Measurements from ENCODE around the gene DOCK9.

Gene DOCK9

DNA sequence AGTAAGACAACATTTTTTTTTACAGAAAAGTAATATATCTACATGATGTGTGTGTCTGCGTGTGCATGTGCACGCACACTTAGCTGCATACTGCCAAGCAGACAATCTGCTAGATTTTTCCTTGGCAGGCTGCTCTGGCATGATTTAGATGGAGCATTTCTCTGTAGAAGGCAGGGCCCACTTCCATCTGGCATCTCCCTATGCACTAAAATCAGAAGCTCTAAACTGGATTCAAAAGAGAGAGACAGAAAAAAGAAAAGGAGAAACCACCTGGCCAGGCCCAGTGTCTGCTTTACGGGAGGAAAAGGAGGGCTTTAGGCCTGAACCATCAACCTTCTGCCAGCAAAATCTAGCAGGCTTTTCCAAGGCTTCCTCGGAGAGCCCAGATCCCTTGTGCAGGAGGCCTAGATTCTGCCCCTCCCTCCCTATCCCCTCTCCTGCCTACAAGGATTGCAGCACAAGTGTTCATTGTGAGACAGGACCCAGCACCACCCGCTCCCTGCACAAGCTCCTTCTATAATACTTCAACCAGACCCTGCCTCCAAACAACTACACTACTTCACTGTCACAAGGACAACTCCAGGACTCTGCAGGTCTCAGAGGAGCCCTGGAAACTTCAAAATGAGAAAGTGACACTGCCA is 99.3 kb downstream of the DOCK9 start:
- Histone ChIP-seq H3K4me1 (ENCODE audit: insufficient read depth, low read length) (peaks cover 29% of the 10 kb centered on the region), H3K9me3 (ENCODE audit: control insufficient read depth, insufficient read depth, low read length) (no peaks in the 10 kb centered on the region), H3K36me3 (ENCODE audit: insufficient read depth, low read length) (no peaks in the 10 kb centered on the region), H3K9ac (ENCODE audit: low read depth, low read length) (no peak overlapping the region)

DNA sequence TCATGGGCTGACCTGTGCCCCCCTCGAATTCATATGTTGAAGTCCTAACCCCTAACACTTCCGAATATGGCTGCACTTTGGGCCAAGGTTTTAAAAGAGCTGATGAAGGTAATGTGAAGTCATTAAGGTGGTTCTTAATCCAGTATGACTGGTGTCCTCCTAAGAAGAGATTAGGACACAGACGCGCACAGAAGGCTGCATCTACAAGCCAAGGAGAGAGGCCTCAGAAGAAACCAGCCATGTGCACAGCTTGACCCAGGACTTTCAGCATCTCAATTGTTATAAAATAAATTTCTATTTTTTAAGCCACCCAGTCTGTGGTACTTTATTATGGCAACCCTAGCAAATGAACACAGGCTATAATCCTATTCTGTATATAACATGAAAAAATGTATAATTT is 99.9 kb downstream of the DOCK9 start:
- H3K9me3 ChIP-seq (ENCODE audit: control insufficient read depth, insufficient read depth, low read length), result no peaks in the 10 kb centered on the region
- H3K36me3 ChIP-seq (ENCODE audit: insufficient read depth, low read length), result 0 out of 2 replicates have a peak, but pooled peaks cover 5% of the 10 kb centered on the region
- H3K9ac ChIP-seq (ENCODE audit: low read depth, low read length), result no peak overlapping the region
- peaks cover 29% of the 10 kb centered on the region for H3K4me1 ChIP-seq (ENCODE audit: insufficient read depth, low read length)

- Histone ChIP-seq H3K9ac (ENCODE audit: low read depth, low read length) (no peak overlapping the region), H3K9me3 (ENCODE audit: control insufficient read depth, insufficient read depth, low read length) (no peaks in the 10 kb centered on the region), H3K36me3 (ENCODE audit: insufficient read depth, low read length) (0 out of 2 replicates have a peak, but pooled peaks cover 7% of the 10 kb centered on the region)
Observed at GRCh38 chr13:98877466-98877865, 100.4 kb downstream of the DOCK9 start.

DNA sequence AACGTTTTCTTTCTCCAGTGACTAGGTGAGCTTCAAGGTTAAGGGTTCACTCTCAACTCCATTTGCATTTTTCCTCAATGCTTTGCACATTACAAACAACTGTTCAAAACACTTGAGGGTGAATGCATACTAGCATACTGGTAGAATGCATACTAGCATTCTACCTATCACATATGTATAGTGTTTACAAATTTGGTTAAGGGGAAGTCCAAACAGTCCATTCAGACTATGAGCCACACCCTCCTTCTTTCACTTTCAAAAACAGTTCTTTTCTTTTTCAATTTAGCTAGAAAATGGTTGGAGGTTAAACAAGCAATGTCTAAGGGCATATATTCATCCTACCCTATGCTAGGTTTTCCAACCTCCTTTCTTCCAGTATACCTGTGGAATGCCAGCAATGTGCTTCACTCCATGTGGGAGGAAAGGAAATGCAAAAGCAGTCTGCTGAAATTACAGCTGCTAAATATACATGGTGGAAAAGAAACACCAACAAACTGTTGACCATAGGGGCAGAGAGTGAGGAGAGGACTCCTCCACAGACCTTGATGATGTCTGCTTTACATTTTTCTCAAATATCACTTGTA is 102.6 kb downstream of the DOCK9 start:
- H3K4me1 ChIP-seq (ENCODE audit: insufficient read depth, low read length), result peaks cover 29% of the 10 kb centered on the region
- no peaks in the 10 kb centered on the region for H3K9me3 ChIP-seq (ENCODE audit: control insufficient read depth, insufficient read depth, low read length)
- H3K36me3 ChIP-seq (ENCODE audit: insufficient read depth, low read length), result 0 out of 2 replicates have a peak, but pooled peaks cover 7% of the 10 kb centered on the region
- H3K9ac ChIP-seq (ENCODE audit: low read depth, low read length), result no peak overlapping the region

More at GRCh38 chr13:98877466-98877865, 100.4 kb downstream of the DOCK9 start:
- peaks cover 29% of the 10 kb centered on the region for H3K4me1 ChIP-seq (ENCODE audit: insufficient read depth, low read length)

GRCh38 chr13:98874029-98874397 is 103.9 kb downstream of the DOCK9 start:
- H3K9ac ChIP-seq (ENCODE audit: low read depth, low read length), result no peak overlapping the region
- peaks cover 29% of the 10 kb centered on the region for H3K4me1 ChIP-seq (ENCODE audit: insufficient read depth, low read length)
- H3K9me3 ChIP-seq (ENCODE audit: control insufficient read depth, insufficient read depth, low read length), result no peaks in the 10 kb centered on the region
- 0 out of 2 replicates have a peak, but pooled peaks cover 7% of the 10 kb centered on the region for H3K36me3 ChIP-seq (ENCODE audit: insufficient read depth, low read length)

- H3K36me3 ChIP-seq (ENCODE audit: insufficient read depth, low read length), result 0 out of 2 replicates have a peak, but pooled peaks cover 7% of the 10 kb centered on the region
- H3K4me1 ChIP-seq (ENCODE audit: insufficient read depth, low read length), result peaks cover 29% of the 10 kb centered on the region
- H3K9me3 ChIP-seq (ENCODE audit: control insufficient read depth, insufficient read depth, low read length), result no peaks in the 10 kb centered on the region
- H3K9ac ChIP-seq (ENCODE audit: low read depth, low read length), result no peak overlapping the region
Observed at GRCh38 chr13:98873377-98874028, 104.4 kb downstream of the DOCK9 start.

- H3K4me1 ChIP-seq (ENCODE audit: insufficient read depth, low read length), result peaks cover 23% of the 10 kb centered on the region
- peaks cover 7% of the 10 kb centered on the region; the same call in 1 of the 2 replicates for H3K36me3 ChIP-seq (ENCODE audit: insufficient read depth, low read length)
- H3K9ac ChIP-seq (ENCODE audit: low read depth, low read length), result no peak overlapping the region
- H3K9me3 ChIP-seq (ENCODE audit: control insufficient read depth, insufficient read depth, low read length), result no peaks in the 10 kb centered on the region
Observed at GRCh38 chr13:98871727-98872126, 106.1 kb downstream of the DOCK9 start.

DNA sequence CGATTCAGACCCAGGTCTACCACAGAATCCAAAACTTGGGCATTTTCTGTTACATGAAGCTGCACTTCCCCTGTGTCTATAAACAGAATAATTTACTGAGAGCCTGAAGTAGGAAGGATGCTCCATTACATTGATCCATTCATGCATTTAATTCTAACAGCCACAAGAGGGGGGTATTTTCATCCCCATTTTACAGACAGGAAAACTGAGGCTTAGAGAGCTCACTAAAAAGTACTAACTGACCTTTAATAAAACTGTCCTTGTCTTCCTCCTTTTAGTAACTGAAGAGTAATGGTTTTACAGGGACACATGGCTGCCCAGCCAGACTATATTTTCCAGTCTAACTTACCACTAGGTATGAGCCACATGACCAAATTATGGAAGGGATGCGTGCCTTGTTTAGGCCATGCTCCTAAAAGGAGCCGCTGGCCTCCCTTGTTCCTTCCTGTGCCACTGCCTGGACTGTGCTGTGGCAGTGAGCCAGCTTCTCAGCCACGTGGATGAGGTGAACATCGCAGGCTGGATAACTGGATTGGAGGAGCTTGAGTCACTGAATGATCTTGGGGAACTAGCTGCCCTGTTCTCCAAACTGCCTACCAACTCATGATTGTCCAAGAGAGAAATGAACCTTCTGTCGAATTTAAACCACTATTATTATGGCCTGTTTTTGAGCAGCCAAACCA is 108.3 kb downstream of the DOCK9 start:
- Histone ChIP-seq H3K9ac (ENCODE audit: low read depth, low read length) (no peak overlapping the region), H3K36me3 (ENCODE audit: insufficient read depth, low read length) (peaks cover 7% of the 10 kb centered on the region; the same call in 1 of the 2 replicates), H3K4me1 (ENCODE audit: insufficient read depth, low read length) (peaks cover 4% of the 10 kb centered on the region; the same call in 1 of the 2 replicates), H3K9me3 (ENCODE audit: control insufficient read depth, insufficient read depth, low read length) (no peaks in the 10 kb centered on the region)

DNA sequence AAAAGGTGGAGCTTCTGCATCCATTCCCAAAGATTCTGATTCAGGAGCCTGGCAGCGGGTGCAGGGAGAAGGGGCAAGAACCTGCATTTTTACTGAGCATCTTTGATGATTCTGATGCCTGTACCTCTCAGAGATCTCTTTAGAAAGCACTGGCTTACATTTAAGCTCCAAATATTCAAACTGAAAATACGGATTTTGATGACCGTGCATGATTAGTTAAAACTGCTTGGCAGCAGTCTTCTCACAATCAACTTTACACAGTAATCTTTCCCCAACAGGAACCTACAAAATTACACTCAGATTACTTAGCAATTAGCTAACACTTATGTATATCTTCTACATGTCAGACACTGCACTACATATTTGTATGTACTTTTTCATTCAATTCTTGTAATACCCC is 108.9 kb downstream of the DOCK9 start:
- Histone ChIP-seq H3K9me3 (ENCODE audit: control insufficient read depth, insufficient read depth, low read length) (no peaks in the 10 kb centered on the region), H3K9ac (ENCODE audit: low read depth, low read length) (no peak overlapping the region), H3K4me1 (ENCODE audit: insufficient read depth, low read length) (no peaks in the 10 kb centered on the region), H3K36me3 (ENCODE audit: insufficient read depth, low read length) (peaks cover 7% of the 10 kb centered on the region; the same call in 1 of the 2 replicates)

DNA sequence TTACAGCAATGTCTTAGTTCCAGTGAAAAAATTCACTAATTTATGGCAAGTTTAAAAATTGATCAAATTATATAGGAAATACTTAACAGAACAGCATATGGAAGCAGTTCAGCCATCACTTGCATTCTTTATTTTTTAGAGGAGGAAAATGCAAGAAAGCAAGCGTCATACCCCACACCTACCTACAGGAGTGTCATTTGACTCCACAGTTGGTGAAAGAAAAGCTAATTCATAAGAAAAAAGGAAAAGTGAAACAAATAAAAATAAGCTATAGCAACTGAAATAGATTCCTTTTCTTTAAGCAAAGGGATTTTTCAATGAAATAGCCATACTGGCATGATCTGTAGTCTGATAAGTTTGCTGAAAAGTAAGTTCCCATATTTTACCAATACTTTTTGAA is 111.0 kb downstream of the DOCK9 start:
- no peaks in the 10 kb centered on the region; the same call in 1 of the 2 replicates for H3K36me3 ChIP-seq (ENCODE audit: insufficient read depth, low read length)
- no peaks in the 10 kb centered on the region for H3K9me3 ChIP-seq (ENCODE audit: control insufficient read depth, insufficient read depth, low read length)
- no peaks in the 10 kb centered on the region for H3K4me1 ChIP-seq (ENCODE audit: insufficient read depth, low read length)
- no peak overlapping the region for H3K9ac ChIP-seq (ENCODE audit: low read depth, low read length)

GRCh38 chr13:98860491-98860890 is 117.4 kb downstream of the DOCK9 start:
- Histone ChIP-seq H3K4me1 (ENCODE audit: insufficient read depth, low read length) (no peaks in the 10 kb centered on the region), H3K36me3 (ENCODE audit: insufficient read depth, low read length) (no peaks in the 10 kb centered on the region), H3K9me3 (ENCODE audit: control insufficient read depth, insufficient read depth, low read length) (no peaks in the 10 kb centered on the region), H3K9ac (ENCODE audit: low read depth, low read length) (no peak overlapping the region)

GRCh38 chr13:98858191-98858590 is 119.7 kb downstream of the DOCK9 start:
- H3K4me1 ChIP-seq (ENCODE audit: insufficient read depth, low read length), result no peaks in the 10 kb centered on the region
- no peaks in the 10 kb centered on the region for H3K9me3 ChIP-seq (ENCODE audit: control insufficient read depth, insufficient read depth, low read length)
- H3K36me3 ChIP-seq (ENCODE audit: insufficient read depth, low read length), result no peaks in the 10 kb centered on the region
- H3K9ac ChIP-seq (ENCODE audit: low read depth, low read length), result no peak overlapping the region

GRCh38 chr13:98856983-98857382 is 120.9 kb downstream of the DOCK9 start:
- H3K9me3 ChIP-seq (ENCODE audit: control insufficient read depth, insufficient read depth, low read length), result no peaks in the 10 kb centered on the region
- no peak overlapping the region for H3K9ac ChIP-seq (ENCODE audit: low read depth, low read length)
- H3K36me3 ChIP-seq (ENCODE audit: insufficient read depth, low read length), result no peaks in the 10 kb centered on the region
- H3K4me1 ChIP-seq (ENCODE audit: insufficient read depth, low read length), result no peaks in the 10 kb centered on the region

- Histone ChIP-seq H3K4me1 (ENCODE audit: insufficient read depth, low read length) (no peaks in the 10 kb centered on the region), H3K9me3 (ENCODE audit: control insufficient read depth, insufficient read depth, low read length) (no peaks in the 10 kb centered on the region), H3K9ac (ENCODE audit: low read depth, low read length) (no peak overlapping the region), H3K36me3 (ENCODE audit: insufficient read depth, low read length) (0 out of 2 replicates have a peak, but pooled peaks cover 3% of the 10 kb centered on the region)
Observed at GRCh38 chr13:98854448-98854847, 123.4 kb downstream of the DOCK9 start.

Data from ES-I3 (cell line).